ENCODE data around the gene KIAA1217.
"Not testable (repeated sequence)": the region's sequence is repeated elsewhere in the genome, so short reads cannot be mapped to it uniquely, and the experiment has no call there.

- TF ChIP-seq, protein P1, sequence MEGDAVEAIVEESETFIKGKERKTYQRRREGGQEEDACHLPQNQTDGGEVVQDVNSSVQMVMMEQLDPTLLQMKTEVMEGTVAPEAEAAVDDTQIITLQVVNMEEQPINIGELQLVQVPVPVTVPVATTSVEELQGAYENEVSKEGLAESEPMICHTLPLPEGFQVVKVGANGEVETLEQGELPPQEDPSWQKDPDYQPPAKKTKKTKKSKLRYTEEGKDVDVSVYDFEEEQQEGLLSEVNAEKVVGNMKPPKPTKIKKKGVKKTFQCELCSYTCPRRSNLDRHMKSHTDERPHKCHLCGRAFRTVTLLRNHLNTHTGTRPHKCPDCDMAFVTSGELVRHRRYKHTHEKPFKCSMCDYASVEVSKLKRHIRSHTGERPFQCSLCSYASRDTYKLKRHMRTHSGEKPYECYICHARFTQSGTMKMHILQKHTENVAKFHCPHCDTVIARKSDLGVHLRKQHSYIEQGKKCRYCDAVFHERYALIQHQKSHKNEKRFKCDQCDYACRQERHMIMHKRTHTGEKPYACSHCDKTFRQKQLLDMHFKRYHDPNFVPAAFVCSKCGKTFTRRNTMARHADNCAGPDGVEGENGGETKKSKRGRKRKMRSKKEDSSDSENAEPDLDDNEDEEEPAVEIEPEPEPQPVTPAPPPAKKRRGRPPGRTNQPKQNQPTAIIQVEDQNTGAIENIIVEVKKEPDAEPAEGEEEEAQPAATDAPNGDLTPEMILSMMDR (IDR thresholded peaks at IDR 0.05): not testable (repeated sequence)
- not testable (repeated sequence) for TF ChIP-seq POLR2A (IDR thresholded peaks at IDR 0.05); POLR2AphosphoS5 (IDR thresholded peaks at IDR 0.05; ENCODE audit: insufficient read depth in 1 of 2, low read depth in 1 of 2)
These were observed 233.8 kb downstream of the KIAA1217 start for GRCh38 chr10:24442641-24443174.
